ENCODE measurements around the gene PAX7.

DNA sequence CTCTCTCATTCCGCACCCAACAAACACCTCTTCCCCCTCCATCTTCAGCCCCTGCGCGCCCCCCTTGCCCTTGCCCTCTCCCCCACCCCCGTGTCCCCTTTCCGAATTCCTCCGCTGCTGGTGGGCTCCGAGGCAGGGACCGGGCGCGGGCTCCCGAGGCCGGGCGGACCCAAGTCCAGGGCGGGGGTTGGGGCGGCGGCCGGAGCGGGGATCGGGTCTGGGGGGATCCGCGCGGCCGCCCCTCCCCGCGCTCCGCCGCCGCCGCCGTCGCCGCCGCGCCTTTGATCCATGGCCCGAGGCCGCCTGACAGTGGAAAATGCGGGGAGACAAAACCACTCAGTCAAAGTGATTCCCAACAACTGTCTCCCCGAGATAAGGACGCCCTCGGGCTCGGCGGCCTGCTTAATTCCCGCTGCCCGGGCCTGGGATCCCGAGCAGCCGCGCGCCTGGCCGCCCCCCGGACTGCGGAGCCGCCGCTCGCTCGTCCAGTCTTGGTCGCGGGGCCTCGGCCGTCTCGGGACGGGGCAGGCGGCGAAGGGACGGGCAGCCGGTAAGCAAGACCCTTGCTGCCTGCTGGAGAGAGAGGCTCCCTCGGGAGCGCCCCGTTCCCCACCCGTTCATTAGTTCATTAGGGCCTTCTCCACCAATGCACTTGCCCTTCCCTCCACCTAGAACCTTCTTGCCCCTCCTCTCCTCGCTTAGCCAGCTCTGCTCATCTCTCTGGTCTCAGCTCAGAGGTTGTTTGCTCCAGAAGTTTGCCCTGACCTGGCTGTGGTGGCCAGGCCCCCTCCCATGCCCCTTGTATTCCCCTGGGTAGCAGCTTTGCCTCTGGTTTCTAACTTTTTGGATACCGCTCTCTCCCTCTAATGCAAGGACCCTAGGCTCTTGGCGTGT, 86.4 kb downstream of the PAX7 start:
- TF ChIP-seq, protein P1, sequence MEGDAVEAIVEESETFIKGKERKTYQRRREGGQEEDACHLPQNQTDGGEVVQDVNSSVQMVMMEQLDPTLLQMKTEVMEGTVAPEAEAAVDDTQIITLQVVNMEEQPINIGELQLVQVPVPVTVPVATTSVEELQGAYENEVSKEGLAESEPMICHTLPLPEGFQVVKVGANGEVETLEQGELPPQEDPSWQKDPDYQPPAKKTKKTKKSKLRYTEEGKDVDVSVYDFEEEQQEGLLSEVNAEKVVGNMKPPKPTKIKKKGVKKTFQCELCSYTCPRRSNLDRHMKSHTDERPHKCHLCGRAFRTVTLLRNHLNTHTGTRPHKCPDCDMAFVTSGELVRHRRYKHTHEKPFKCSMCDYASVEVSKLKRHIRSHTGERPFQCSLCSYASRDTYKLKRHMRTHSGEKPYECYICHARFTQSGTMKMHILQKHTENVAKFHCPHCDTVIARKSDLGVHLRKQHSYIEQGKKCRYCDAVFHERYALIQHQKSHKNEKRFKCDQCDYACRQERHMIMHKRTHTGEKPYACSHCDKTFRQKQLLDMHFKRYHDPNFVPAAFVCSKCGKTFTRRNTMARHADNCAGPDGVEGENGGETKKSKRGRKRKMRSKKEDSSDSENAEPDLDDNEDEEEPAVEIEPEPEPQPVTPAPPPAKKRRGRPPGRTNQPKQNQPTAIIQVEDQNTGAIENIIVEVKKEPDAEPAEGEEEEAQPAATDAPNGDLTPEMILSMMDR (IDR thresholded peaks at IDR 0.05; ENCODE audit: insufficient read depth, low read depth, low read length): no peak
- peak; percentile 40 for TF ChIP-seq EZH2 (IDR thresholded peaks at IDR 0.05; ENCODE audit: insufficient read depth, low read length)

Measured in astrocyte (in vitro differentiated cells and primary cell).